Measurements from ENCODE around the gene PPFIA2.
"Not testable (repeated sequence)": the region's sequence is repeated elsewhere in the genome, so short reads cannot be mapped to it uniquely, and the experiment has no call there.

PPFIA2 gene

DNA sequence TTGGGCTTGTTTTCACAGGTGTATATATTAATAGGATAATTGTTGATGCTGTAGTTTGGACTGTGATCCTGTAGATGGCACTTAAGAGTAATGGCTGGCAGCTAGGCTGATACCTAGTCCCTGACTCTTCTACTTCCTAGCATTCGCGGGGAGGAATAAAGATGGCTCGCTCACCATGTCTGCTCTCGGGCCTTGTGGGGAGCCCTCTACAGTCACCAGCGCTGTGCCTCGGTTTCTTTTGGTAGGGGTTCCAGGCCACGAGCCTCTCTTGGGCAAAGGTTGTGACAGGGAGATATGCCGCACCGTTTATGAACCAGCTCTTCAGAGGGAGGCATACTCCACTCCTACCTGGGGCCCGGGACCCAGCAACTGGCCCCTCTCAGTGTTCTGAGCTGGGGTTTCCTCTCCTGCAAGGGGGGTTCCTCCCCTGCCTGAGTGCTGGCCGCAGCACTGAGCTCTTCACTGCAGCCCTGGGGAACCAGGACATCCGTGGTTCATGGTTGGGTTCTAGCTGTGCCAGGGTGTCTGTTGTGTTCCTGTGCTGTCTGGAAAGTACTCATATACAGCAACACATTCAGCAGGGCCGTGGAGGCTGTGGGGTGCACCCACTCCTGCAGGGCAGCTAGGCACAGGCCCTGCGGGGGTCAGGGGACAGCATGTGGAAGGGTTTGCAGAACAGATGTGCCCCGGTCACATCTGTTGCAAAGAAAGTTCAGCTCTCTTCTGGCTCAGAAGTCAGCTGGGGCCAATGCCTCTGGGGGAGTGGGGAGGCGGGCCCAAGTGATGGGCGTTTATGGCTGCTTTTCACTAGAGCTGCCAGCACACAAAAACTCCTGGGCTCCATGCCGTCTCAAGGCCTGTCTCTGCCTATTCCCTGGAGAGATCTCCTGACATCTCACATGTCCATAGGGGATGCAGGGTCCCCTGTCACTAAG, 147.9 kb downstream of the PPFIA2 start:
- H3K27me3 ChIP-seq (ENCODE audit: insufficient read depth, low read length): peaks cover 3% of the 10 kb centered on the region; the same call in 1 of the 2 replicates
- H3K27ac ChIP-seq (ENCODE audit: low read depth, low read length): no peak overlapping the region
- H3K4me1 ChIP-seq (ENCODE audit: control insufficient read depth, insufficient read depth, low read length, unreplicated experiment): no peaks in the 10 kb centered on the region
- H2AFZ ChIP-seq (ENCODE audit: low read length, unreplicated experiment): no peak overlapping the region
- no peak overlapping the region for H3K4me3 ChIP-seq (ENCODE audit: low read depth, low read length)
- H3K79me2 ChIP-seq (ENCODE audit: control insufficient read depth, insufficient read depth, low read length, unreplicated experiment): no peaks in the 10 kb centered on the region
- H3K36me3 ChIP-seq (ENCODE audit: insufficient read depth, low read length): no peaks in the 10 kb centered on the region

DNA sequence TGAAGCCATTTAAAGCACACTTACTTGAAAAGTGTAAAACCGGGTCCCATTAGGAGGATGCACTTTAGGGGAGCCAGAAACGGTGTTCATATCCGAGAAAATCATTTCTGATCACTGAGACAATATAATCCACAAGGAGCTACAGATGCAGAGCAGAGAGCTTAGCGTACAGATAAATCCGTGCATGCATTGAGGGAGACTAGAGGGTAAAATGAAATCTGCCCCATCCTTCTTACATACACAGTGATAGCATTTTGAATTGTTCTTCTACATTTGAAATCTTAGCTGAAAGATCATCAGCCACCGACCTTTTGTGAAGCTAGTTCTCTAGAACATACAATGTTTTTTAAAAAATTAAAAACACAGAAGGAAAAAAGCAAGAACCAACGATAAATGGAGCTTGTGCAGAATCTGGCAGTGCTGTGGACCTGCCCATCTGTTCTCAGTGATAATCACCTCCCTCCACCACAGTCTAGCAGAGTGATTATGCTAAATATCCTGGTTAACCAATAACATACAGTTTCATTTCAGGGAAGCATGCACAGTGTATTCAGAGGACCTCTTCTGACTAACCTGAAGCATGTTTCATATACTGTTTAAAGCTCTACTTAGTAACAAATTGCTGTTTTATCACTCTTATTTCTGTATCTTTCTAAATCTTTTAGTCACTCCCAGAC, 161.1 kb downstream of the PPFIA2 start:
- Histone ChIP-seq H3K4me1 (ENCODE audit: control insufficient read depth, insufficient read depth, low read length, unreplicated experiment) (peaks cover 5% of the 10 kb centered on the region), H3K27ac (ENCODE audit: low read depth, low read length) (no peak overlapping the region), H3K79me2 (ENCODE audit: control insufficient read depth, insufficient read depth, low read length, unreplicated experiment) (no peaks in the 10 kb centered on the region), H3K36me3 (ENCODE audit: insufficient read depth, low read length) (no peaks in the 10 kb centered on the region), H3K4me3 (ENCODE audit: low read depth, low read length) (peak overlapping the region; percentile 45), H2AFZ (ENCODE audit: low read length, unreplicated experiment) (no peak overlapping the region), H3K27me3 (ENCODE audit: insufficient read depth, low read length) (no peaks in the 10 kb centered on the region)

DNA sequence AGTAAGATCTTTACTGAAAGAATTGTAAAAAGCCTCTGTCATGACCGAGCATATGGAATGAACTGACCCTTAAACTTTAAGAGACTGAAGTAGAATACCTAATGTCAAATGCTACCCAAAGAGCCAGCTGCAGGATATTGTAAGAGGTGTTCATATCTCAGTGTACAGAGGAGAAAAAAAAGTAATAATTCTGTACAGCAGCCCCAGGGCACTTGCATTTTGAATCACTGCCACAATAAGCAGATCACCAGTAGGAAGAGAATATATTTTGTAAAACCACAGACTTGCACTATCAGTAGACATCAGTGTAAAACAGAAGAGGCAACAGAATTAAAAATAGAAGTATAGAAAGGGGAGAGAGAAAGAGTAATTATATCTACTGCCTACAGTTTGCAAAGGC, 162.6 kb downstream of the PPFIA2 start:
- Histone ChIP-seq H3K36me3 (ENCODE audit: insufficient read depth, low read length) (no peaks in the 10 kb centered on the region), H3K4me1 (ENCODE audit: control insufficient read depth, insufficient read depth, low read length, unreplicated experiment) (peaks cover 5% of the 10 kb centered on the region), H3K4me3 (ENCODE audit: low read depth, low read length) (no peak overlapping the region), H3K27me3 (ENCODE audit: insufficient read depth, low read length) (no peaks in the 10 kb centered on the region), H3K79me2 (ENCODE audit: control insufficient read depth, insufficient read depth, low read length, unreplicated experiment) (no peaks in the 10 kb centered on the region), H2AFZ (ENCODE audit: low read length, unreplicated experiment) (no peak overlapping the region), H3K27ac (ENCODE audit: low read depth, low read length) (no peak overlapping the region)

DNA sequence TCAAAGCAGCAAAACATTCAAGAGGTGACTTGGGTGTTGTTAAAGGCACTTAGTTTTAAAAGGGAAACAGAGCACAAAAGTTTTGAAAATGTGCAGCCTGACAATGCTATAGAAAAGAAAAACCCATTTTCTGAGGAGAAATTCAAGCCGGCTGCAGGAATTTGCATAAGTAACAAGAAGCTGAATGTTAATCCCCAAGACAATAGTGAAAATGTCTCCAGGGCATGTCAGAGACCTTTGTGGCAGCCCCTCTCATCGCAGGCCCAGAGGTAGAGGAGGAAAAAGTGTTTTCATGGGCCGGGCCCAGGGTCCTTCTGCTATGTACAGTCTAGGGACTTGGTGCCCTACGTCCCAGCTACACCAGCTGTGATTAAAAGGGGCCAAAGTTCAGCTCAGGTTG, 167.9 kb downstream of the PPFIA2 start:
- H3K27me3 ChIP-seq (ENCODE audit: insufficient read depth, low read length): no peaks in the 10 kb centered on the region
- H3K4me3 ChIP-seq (ENCODE audit: low read depth, low read length): no peak overlapping the region
- no peak overlapping the region for H3K27ac ChIP-seq (ENCODE audit: low read depth, low read length)
- no peaks in the 10 kb centered on the region for H3K79me2 ChIP-seq (ENCODE audit: control insufficient read depth, insufficient read depth, low read length, unreplicated experiment)
- no peaks in the 10 kb centered on the region for H3K36me3 ChIP-seq (ENCODE audit: insufficient read depth, low read length)
- H3K4me1 ChIP-seq (ENCODE audit: control insufficient read depth, insufficient read depth, low read length, unreplicated experiment): no peaks in the 10 kb centered on the region
- H2AFZ ChIP-seq (ENCODE audit: low read length, unreplicated experiment): no peak overlapping the region

DNA sequence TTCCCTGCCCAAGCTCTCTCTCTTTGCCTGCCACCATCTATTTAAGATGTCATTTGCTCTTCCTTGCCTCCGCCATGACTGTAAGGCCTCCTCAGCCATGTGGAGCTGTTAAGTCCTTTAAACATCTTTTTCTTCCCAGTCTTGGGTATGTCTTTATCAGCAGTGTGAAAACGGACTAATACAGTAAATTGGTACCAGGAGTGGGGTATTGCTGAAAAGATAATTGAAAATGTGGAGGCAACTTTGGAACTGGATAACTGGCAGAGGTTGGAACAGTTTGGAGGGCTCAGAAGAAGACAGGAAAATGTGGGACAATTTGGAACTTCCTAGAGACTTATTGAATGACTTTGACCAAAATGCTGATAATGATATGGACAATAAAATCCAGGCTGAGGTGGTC, 168.4 kb downstream of the PPFIA2 start:
- H3K27me3 ChIP-seq (ENCODE audit: insufficient read depth, low read length); H3K4me1 ChIP-seq (ENCODE audit: control insufficient read depth, insufficient read depth, low read length, unreplicated experiment); H3K36me3 ChIP-seq (ENCODE audit: insufficient read depth, low read length); H3K79me2 ChIP-seq (ENCODE audit: control insufficient read depth, insufficient read depth, low read length, unreplicated experiment); H3K4me3 ChIP-seq (ENCODE audit: low read depth, low read length); H2AFZ ChIP-seq (ENCODE audit: low read length, unreplicated experiment); H3K27ac ChIP-seq (ENCODE audit: low read depth, low read length): not testable (repeated sequence)

DNA sequence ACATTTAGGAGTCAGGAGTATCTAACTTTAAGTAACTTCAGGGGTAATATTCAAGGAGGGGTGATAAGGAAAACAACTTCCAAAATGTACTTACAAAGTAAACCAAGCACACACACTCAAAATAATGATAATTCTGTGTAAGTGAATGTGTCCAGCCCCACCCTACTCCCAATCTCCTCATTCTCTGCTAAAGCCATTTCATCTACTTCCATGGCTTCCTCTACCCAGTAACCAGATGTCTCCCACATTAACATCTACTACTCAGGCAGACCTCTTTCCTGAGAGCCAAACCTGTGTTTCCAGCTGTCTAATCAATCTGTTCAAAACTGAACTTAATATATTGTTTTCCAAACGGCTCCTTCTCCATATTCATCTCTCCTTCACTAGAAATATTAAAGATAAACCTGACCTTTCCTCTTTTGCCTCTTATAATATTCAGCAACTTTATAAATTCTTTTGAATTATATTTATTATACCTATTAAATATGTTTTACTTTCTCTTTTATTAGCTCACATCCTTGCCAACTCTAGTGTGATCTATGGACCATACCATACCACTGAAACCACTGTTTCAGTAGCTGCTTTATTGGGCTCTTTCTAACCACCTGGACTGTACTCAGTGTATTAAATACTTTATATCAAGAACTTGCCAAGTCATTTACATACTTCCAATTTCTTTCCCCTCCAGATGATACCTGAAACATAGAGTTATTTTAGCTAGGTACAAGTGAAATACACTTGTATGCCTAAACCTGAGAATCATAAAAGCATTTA, 170.7 kb downstream of the PPFIA2 start:
- peak overlapping the region; percentile 56 for H2AFZ ChIP-seq (ENCODE audit: low read length, unreplicated experiment)
- H3K4me1 ChIP-seq (ENCODE audit: control insufficient read depth, insufficient read depth, low read length, unreplicated experiment): no peaks in the 10 kb centered on the region
- no peaks in the 10 kb centered on the region for H3K79me2 ChIP-seq (ENCODE audit: control insufficient read depth, insufficient read depth, low read length, unreplicated experiment)
- no peaks in the 10 kb centered on the region for H3K36me3 ChIP-seq (ENCODE audit: insufficient read depth, low read length)
- H3K27ac ChIP-seq (ENCODE audit: low read depth, low read length): no peak overlapping the region
- H3K27me3 ChIP-seq (ENCODE audit: insufficient read depth, low read length): no peaks in the 10 kb centered on the region
- H3K4me3 ChIP-seq (ENCODE audit: low read depth, low read length): no peak overlapping the region

DNA sequence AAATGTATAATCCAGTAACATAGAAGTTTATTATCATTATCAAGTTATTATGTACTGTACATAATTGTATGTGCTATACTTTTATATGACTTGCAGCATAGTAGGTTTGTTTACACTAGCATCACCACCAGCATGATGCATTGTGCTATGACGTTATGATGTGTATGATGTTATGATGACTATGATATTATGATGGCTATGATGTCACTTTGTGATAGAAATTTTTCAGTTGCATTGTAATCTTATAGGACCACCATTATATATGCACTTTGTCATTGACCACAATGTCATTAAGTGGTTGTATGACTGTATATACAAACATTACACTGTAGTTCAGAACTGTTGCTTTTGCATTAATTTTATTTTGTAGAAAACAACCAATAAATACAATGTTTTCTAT, 173.4 kb downstream of the PPFIA2 start:
- H3K27ac ChIP-seq (ENCODE audit: low read depth, low read length): no peak overlapping the region
- H3K4me1 ChIP-seq (ENCODE audit: control insufficient read depth, insufficient read depth, low read length, unreplicated experiment): no peaks in the 10 kb centered on the region
- no peaks in the 10 kb centered on the region for H3K36me3 ChIP-seq (ENCODE audit: insufficient read depth, low read length)
- H3K4me3 ChIP-seq (ENCODE audit: low read depth, low read length): no peak overlapping the region
- H2AFZ ChIP-seq (ENCODE audit: low read length, unreplicated experiment): no peak overlapping the region
- no peaks in the 10 kb centered on the region for H3K27me3 ChIP-seq (ENCODE audit: insufficient read depth, low read length)
- H3K79me2 ChIP-seq (ENCODE audit: control insufficient read depth, insufficient read depth, low read length, unreplicated experiment): no peaks in the 10 kb centered on the region

DNA sequence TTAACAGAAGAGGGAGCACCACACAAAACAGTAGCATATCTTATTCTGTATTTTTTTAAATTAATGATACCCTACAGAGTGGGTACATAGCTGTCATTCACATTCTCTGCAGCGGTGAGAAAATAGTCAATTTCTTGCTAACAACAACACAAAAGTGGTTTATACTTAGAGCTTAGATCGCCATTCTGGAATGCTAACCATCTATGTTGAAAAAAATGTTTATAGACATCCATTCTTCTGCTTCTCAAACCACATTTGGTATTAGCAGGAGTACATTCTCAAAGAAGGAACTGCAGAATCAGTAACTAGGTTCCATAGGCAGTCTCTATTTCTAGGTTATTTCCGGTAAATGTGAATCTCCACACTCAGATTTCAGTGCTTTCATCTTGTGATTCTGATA, 185.9 kb downstream of the PPFIA2 start:
- H3K27me3 ChIP-seq (ENCODE audit: insufficient read depth, low read length): no peaks in the 10 kb centered on the region
- no peaks in the 10 kb centered on the region for H3K79me2 ChIP-seq (ENCODE audit: control insufficient read depth, insufficient read depth, low read length, unreplicated experiment)
- H3K4me3 ChIP-seq (ENCODE audit: low read depth, low read length): no peak overlapping the region
- no peaks in the 10 kb centered on the region for H3K4me1 ChIP-seq (ENCODE audit: control insufficient read depth, insufficient read depth, low read length, unreplicated experiment)
- H3K36me3 ChIP-seq (ENCODE audit: insufficient read depth, low read length): no peaks in the 10 kb centered on the region
- H2AFZ ChIP-seq (ENCODE audit: low read length, unreplicated experiment): no peak overlapping the region
- H3K27ac ChIP-seq (ENCODE audit: low read depth, low read length): no peak overlapping the region

DNA sequence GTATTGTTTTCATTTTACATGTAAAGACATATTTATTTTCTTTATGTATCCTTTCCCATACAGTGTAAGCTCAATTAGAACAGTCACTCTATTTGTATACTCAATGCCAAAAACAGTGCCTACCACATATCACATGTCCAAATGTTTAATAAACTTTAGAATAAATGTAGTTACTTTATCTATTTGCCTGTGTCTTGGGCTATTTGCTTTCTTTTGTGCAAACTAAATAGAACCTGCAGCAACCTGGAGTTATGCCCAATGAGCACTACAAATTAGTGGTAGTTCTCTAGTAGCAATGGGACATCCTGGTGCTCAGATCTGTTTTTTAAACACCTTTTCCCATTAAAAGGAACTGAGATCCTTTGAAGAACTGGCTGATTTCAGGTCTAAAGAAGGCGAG, 186.7 kb downstream of the PPFIA2 start:
- Histone ChIP-seq H3K27me3 (ENCODE audit: insufficient read depth, low read length) (no peaks in the 10 kb centered on the region), H3K4me3 (ENCODE audit: low read depth, low read length) (no peak overlapping the region), H3K36me3 (ENCODE audit: insufficient read depth, low read length) (no peaks in the 10 kb centered on the region), H3K79me2 (ENCODE audit: control insufficient read depth, insufficient read depth, low read length, unreplicated experiment) (no peaks in the 10 kb centered on the region), H2AFZ (ENCODE audit: low read length, unreplicated experiment) (no peak overlapping the region), H3K27ac (ENCODE audit: low read depth, low read length) (no peak overlapping the region), H3K4me1 (ENCODE audit: control insufficient read depth, insufficient read depth, low read length, unreplicated experiment) (no peaks in the 10 kb centered on the region)

DNA sequence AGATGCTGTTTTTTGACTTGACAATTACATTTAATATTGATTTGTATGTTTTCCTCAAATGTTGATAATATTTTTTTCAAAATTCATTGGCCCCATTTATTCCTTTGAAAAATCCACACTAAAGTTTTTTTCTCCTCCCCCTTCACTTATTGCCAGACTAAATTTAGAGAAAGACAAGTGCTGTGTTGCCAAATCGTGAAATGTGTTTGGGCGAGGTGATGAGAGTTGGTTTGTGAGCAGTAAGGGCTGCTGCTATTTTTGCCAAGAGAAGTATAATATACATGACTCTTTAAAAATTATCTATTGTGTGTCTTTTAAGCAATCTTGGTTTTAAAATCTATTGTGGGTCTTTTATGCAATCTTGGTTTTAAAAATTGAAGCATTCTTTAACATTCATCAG, 188.9 kb downstream of the PPFIA2 start:
- Histone ChIP-seq H3K27ac (ENCODE audit: low read depth, low read length) (no peak overlapping the region), H3K36me3 (ENCODE audit: insufficient read depth, low read length) (no peaks in the 10 kb centered on the region), H3K4me1 (ENCODE audit: control insufficient read depth, insufficient read depth, low read length, unreplicated experiment) (no peaks in the 10 kb centered on the region), H3K4me3 (ENCODE audit: low read depth, low read length) (no peak overlapping the region), H3K27me3 (ENCODE audit: insufficient read depth, low read length) (no peaks in the 10 kb centered on the region), H2AFZ (ENCODE audit: low read length, unreplicated experiment) (no peak overlapping the region), H3K79me2 (ENCODE audit: control insufficient read depth, insufficient read depth, low read length, unreplicated experiment) (no peaks in the 10 kb centered on the region)

Data from ACC112 (cell line).